ENCODE measurements around the gene NASP. TPM values are rescaled to one million over a fixed set of nuclear protein-coding genes. Genes with fewer than 3 reads are reported as not detected.

The NASP gene
- total and polyA plus RNA-seq, 2 experiments from 2014 or later: 68.6 to 82.6 TPM

GRCh38 chr1:45541193-45541592 is 42.6 kb upstream of the NASP start:
- H3K79me2 ChIP-seq: no peaks in the 10 kb centered on the region
- no peak for TF ChIP-seq CTCF (IDR thresholded peaks at IDR 0.05; ENCODE audit: poor library complexity)
- TF ChIP-seq EZH2phosphoT487 (IDR thresholded peaks at IDR 0.05; ENCODE audit: low read depth, severe bottlenecking, unreplicated experiment): no peak
- no peak for TF ChIP-seq EZH2 (IDR thresholded peaks at IDR 0.05; ENCODE audit: borderline replicate concordance)
- H3K4me2 ChIP-seq: no peak overlapping the region

GRCh38 chr1:45542591-45542990 is 41.2 kb upstream of the NASP start:
- Histone ChIP-seq H3K9me2 (replicated peaks; ENCODE audit: insufficient read depth) (no peaks in the 10 kb centered on the region), H3K4me2 (peak overlapping the region; percentile 42), H3K79me2 (no peaks in the 10 kb centered on the region), H4K20me1 (ENCODE audit: insufficient read depth, poor library complexity, severe bottlenecking) (no peaks in the 10 kb centered on the region), H2AFZ (no peak overlapping the region), H3K27me3 (no peaks in the 10 kb centered on the region), H3K4me3 (no peak overlapping the region), H3K9me3 (ENCODE audit: low read depth) (no peaks in the 10 kb centered on the region), H3K36me3 (replicated peaks; ENCODE audit: insufficient read depth, low read depth) (no peaks in the 10 kb centered on the region), H3K4me1 (ENCODE audit: insufficient read depth) (no peaks in the 10 kb centered on the region), H3K27ac (peak overlapping the region; percentile 50)
- TF ChIP-seq EZH2 (IDR thresholded peaks at IDR 0.05; ENCODE audit: borderline replicate concordance) (no peak), CTCF (IDR thresholded peaks at IDR 0.05; ENCODE audit: poor library complexity) (no peak), EZH2phosphoT487 (IDR thresholded peaks at IDR 0.05; ENCODE audit: low read depth, severe bottlenecking, unreplicated experiment) (no peak)
- 46% methylated on average over 4 of the region's 4 CpGs for WGBS (ENCODE audit: low lambda C conversion rate, missing lambda C conversion rate)
- DNase-seq (ENCODE audit: low spot score): peak; percentile 74

More at GRCh38 chr1:45541193-45541592, 42.6 kb upstream of the NASP start:
- Histone ChIP-seq H3K4me3 (no peak overlapping the region), H3K36me3 (replicated peaks; ENCODE audit: insufficient read depth, low read depth) (no peaks in the 10 kb centered on the region), H2AFZ (no peak overlapping the region), H3K9me2 (replicated peaks; ENCODE audit: insufficient read depth) (no peaks in the 10 kb centered on the region), H4K20me1 (ENCODE audit: insufficient read depth, poor library complexity, severe bottlenecking) (no peaks in the 10 kb centered on the region), H3K27me3 (no peaks in the 10 kb centered on the region), H3K27ac (no peak overlapping the region), H3K9me3 (ENCODE audit: low read depth) (no peaks in the 10 kb centered on the region), H3K4me1 (ENCODE audit: insufficient read depth) (no peaks in the 10 kb centered on the region)
- no peak for DNase-seq (ENCODE audit: low spot score)
- WGBS (ENCODE audit: low lambda C conversion rate, missing lambda C conversion rate): 100% methylated on average over 1 of the region's 1 CpG

- Histone ChIP-seq H3K4me1 (ENCODE audit: insufficient read depth) (no peaks in the 10 kb centered on the region), H3K79me2 (no peaks in the 10 kb centered on the region), H3K27me3 (no peaks in the 10 kb centered on the region), H2AFZ (no peak overlapping the region), H3K4me3 (no peak overlapping the region), H3K27ac (peak overlapping the region; percentile 44), H3K4me2 (no peak overlapping the region), H3K9me2 (replicated peaks; ENCODE audit: insufficient read depth) (no peaks in the 10 kb centered on the region), H3K9me3 (ENCODE audit: low read depth) (no peaks in the 10 kb centered on the region), H4K20me1 (ENCODE audit: insufficient read depth, poor library complexity, severe bottlenecking) (no peaks in the 10 kb centered on the region), H3K36me3 (replicated peaks; ENCODE audit: insufficient read depth, low read depth) (no peaks in the 10 kb centered on the region)
- WGBS (ENCODE audit: low lambda C conversion rate, missing lambda C conversion rate): 70% methylated on average over 8 of the region's 8 CpGs
- peak; percentile 38 for DNase-seq (ENCODE audit: low spot score)
- TF ChIP-seq CTCF (IDR thresholded peaks at IDR 0.05; ENCODE audit: poor library complexity) (no peak), EZH2phosphoT487 (IDR thresholded peaks at IDR 0.05; ENCODE audit: low read depth, severe bottlenecking, unreplicated experiment) (no peak), EZH2 (IDR thresholded peaks at IDR 0.05; ENCODE audit: borderline replicate concordance) (no peak)
Measured at GRCh38 chr1:45543581-45544417, 40.0 kb upstream of the NASP start.

All from hepatocyte (in vitro differentiated cells).